Hindlimb muscle (tissue), 1 donor: ENCODE measurements around the gene VPS35L. TPM values are rescaled to one million over a fixed set of nuclear protein-coding genes. Genes with fewer than 3 reads are reported as not detected.

ENCODE experiments used
- DNase-seq: peaks from one replicate; pipeline ENCODE4 v3.0.0-alpha.2; 2013
- polyA plus RNA-seq: library from polyadenylated mRNA; unstranded; fragments of 120-200 nt; gene quantifications from one replicate; pipeline ENCODE4 v1.2.1, GENCODE V29; 2013; ENCODE audit not compliant: insufficient read length

The VPS35L gene
- polyA plus RNA-seq, 1 donor: 35.3 TPM

- DNase-seq: no peak
Measured at GRCh38 chr16:19595043-19595767, 39.7 kb downstream of the VPS35L start.

GRCh38 chr16:19598805-19599510, 43.5 kb downstream of the VPS35L start:
- DNase-seq: peak; percentile 19

GRCh38 chr16:19599968-19600716, 44.6 kb downstream of the VPS35L start:
- DNase-seq: no peak

- peak; percentile 52 for DNase-seq
Measured at GRCh38 chr16:19601083-19601976, 45.8 kb downstream of the VPS35L start.

GRCh38 chr16:19604911-19605310, 49.4 kb downstream of the VPS35L start:
- no peak for DNase-seq

- DNase-seq: no peak
Measured at GRCh38 chr16:19605701-19606100, 50.2 kb downstream of the VPS35L start.

- peak; percentile 19 for DNase-seq
Measured at GRCh38 chr16:19607616-19608280, 52.2 kb downstream of the VPS35L start.

- no peak for DNase-seq
Measured at GRCh38 chr16:19609359-19609758, 53.9 kb downstream of the VPS35L start.

- DNase-seq: no peak
Measured at GRCh38 chr16:19610200-19610599, 54.7 kb downstream of the VPS35L start.

- no peak for DNase-seq
Measured at GRCh38 chr16:19613834-19614233, 58.3 kb downstream of the VPS35L start.

- DNase-seq: no peak
Measured at GRCh38 chr16:19616241-19616640, 60.7 kb downstream of the VPS35L start.

GRCh38 chr16:19618876-19619275, 63.4 kb downstream of the VPS35L start:
- DNase-seq: no peak

GRCh38 chr16:19621445-19621844, 65.9 kb downstream of the VPS35L start:
- peak; percentile 30 for DNase-seq

- no peak for DNase-seq
Measured at GRCh38 chr16:19625039-19625438, 69.5 kb downstream of the VPS35L start.

- no peak for DNase-seq
Measured at GRCh38 chr16:19636436-19637267, 81.1 kb downstream of the VPS35L start.

- no peak for DNase-seq
Measured at GRCh38 chr16:19639986-19640421, 84.5 kb downstream of the VPS35L start.

- DNase-seq: no peak
Measured at GRCh38 chr16:19642501-19642900, 87.0 kb downstream of the VPS35L start.

GRCh38 chr16:19644877-19645276, 89.4 kb downstream of the VPS35L start:
- DNase-seq: peak; percentile 64

GRCh38 chr16:19645557-19645981, 90.1 kb downstream of the VPS35L start:
- DNase-seq: peak; percentile 75

GRCh38 chr16:19649980-19650379, 94.5 kb downstream of the VPS35L start:
- no peak for DNase-seq

GRCh38 chr16:19654147-19654546, 98.6 kb downstream of the VPS35L start:
- DNase-seq: no peak
